Measurements from ENCODE around the gene NDFIP2.

The NDFIP2 gene

DNA sequence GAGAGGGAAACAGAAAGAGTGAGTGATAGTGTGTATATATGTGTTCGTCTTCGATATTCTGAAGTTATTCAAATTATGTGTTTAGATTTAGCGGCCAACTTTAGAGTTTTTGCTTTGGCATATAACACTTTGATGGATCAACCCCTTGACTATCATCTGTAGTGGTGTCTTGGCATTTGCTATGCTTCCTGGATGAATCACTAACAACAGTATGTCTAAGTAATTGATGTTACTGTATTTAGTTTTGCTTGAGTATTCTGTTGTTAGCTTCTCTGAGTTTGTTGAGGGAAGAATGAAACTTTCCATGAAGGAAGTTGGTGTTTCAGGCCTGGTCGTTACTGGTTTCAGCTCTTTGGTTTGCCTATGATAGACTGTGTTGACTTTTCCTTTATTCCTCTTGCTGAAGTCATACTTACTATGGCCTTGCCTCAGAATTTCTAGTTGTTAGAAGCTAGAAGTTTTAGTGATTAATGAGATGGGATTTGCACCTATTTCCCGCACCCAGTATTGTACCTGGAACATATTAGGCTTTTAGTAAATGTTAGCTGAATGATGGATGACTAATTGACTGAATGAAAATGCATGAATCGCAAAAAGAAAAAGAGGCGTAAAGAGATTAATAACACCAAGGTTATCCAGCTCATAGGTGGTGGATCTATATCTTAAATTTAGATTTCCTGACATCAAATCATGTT lies 20.7 kb downstream of the NDFIP2 start:
- CTCF ChIA-PET = interaction anchor here (0.8 to 1.2 kb wide), 3 partner anchors 10 to 841 kb away, joined by 3 read pairs; no protein-coding TSS in a partner anchor
- TF ChIP-seq ZNF384 (IDR thresholded peaks at IDR 0.05) (no peak), FOXA1 (IDR thresholded peaks at IDR 0.05) (no peak), NFRKB (IDR thresholded peaks at IDR 0.05) (no peak), TARDBP (IDR thresholded peaks at IDR 0.05) (no peak), L3MBTL2 (conservative IDR thresholded peaks at IDR 0.05) (no peak), FOXK2 (IDR thresholded peaks at IDR 0.05) (no peak), ELF4 (IDR thresholded peaks at IDR 0.05) (no peak), CTBP1 (IDR thresholded peaks at IDR 0.05; ENCODE audit: borderline replicate concordance) (no peak), HDGF (IDR thresholded peaks at IDR 0.05; ENCODE audit: borderline replicate concordance) (no peak), SUZ12 (IDR thresholded peaks at IDR 0.05) (no peak), SP1 (IDR thresholded peaks at IDR 0.05) (no peak), ARNT (IDR thresholded peaks at IDR 0.05) (no peak), FOXM1 (IDR thresholded peaks at IDR 0.05; ENCODE audit: borderline replicate concordance) (no peak), LEF1 (IDR thresholded peaks at IDR 0.05; ENCODE audit: borderline replicate concordance) (no peak), BHLHE40 (IDR thresholded peaks at IDR 0.05; ENCODE audit: borderline replicate concordance) (no peak)
- TF ChIP-seq, protein P1, sequence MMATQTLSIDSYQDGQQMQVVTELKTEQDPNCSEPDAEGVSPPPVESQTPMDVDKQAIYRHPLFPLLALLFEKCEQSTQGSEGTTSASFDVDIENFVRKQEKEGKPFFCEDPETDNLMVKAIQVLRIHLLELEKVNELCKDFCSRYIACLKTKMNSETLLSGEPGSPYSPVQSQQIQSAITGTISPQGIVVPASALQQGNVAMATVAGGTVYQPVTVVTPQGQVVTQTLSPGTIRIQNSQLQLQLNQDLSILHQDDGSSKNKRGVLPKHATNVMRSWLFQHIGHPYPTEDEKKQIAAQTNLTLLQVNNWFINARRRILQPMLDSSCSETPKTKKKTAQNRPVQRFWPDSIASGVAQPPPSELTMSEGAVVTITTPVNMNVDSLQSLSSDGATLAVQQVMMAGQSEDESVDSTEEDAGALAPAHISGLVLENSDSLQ (IDR thresholded peaks at IDR 0.05) = no peak
- no peak for DNase-seq (ENCODE audit: extremely low spot score)
- POLR2A ChIA-PET = interaction anchor here (4.3 kb wide), 1 partner anchor 21 kb away, joined by 14 read pairs; the partner anchor contains the start of gene NDFIP2

DNA sequence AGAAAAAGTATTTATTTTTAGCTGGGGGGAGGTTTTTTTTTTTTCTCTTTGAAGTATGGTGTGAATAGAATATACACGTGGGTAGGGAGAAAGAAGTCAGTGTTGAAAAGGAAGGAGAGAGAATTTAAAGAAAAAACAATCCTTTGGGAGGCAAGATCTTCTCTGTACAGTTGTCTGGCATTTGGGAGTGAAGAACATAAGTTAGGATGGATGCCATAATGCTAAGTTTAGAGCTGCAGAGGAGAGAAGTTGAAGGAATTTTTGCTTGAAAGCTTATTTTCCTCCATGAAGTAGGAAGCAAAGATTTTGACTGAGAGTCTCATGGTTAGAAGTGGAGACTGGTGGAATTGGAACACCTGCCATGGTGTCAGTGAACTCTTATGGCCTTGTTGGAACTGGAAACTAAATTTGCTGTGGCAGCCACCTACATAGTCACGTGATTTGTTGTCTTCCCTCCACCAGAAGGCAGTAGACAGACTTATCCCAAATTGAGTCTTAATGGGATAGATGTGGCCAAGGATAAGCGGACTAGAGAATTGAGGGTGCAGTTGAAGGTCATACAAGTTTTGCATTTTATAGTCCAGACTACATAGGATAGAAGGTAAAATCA lies 22.0 kb downstream of the NDFIP2 start:
- CTCF ChIA-PET = interaction anchor here (0.7 kb wide), 1 partner anchor 1364 kb away, joined by 4 read pairs; no protein-coding TSS in a partner anchor

DNA sequence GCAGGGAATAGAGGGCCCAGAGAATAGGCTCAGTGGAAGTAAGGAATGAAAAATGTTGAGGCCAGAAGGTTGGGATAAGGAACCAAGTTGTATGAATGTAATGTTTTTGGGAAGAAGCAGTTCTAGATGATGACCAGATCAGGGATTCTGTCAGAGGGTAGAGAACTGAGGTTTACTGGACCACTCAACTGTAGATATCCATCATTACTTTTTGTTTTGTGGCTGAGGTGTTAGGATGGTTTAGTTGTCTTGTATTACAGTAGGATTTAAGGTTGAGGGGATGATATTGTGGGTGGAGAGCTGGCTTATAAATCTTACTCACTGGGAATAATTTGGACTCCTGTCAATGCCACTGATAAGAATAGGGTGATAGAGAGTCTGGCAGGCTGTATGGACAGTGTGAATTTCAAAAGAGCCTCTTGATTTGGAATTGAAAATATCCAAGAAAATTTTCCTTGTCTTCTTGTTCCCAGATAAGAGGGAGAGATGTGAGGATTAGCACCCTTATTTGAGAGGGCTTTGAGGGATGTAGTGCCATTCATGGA lies 22.6 kb downstream of the NDFIP2 start:
- TF ChIP-seq LEF1 (IDR thresholded peaks at IDR 0.05; ENCODE audit: borderline replicate concordance) (no peak), ARNT (IDR thresholded peaks at IDR 0.05) (no peak), NFRKB (IDR thresholded peaks at IDR 0.05) (no peak), ELF4 (IDR thresholded peaks at IDR 0.05) (no peak), FOXM1 (IDR thresholded peaks at IDR 0.05; ENCODE audit: borderline replicate concordance) (no peak), FOXA1 (IDR thresholded peaks at IDR 0.05) (no peak), CTBP1 (IDR thresholded peaks at IDR 0.05; ENCODE audit: borderline replicate concordance) (no peak), FOXK2 (IDR thresholded peaks at IDR 0.05) (no peak), HDGF (IDR thresholded peaks at IDR 0.05; ENCODE audit: borderline replicate concordance) (no peak), L3MBTL2 (conservative IDR thresholded peaks at IDR 0.05) (no peak), ZNF384 (IDR thresholded peaks at IDR 0.05) (no peak), SP1 (IDR thresholded peaks at IDR 0.05) (no peak), TARDBP (IDR thresholded peaks at IDR 0.05) (no peak), BHLHE40 (IDR thresholded peaks at IDR 0.05; ENCODE audit: borderline replicate concordance) (no peak), SUZ12 (IDR thresholded peaks at IDR 0.05) (no peak)
- TF ChIP-seq, protein P1 (IDR thresholded peaks at IDR 0.05) = no peak
- DNase-seq (ENCODE audit: extremely low spot score) = no peak
- CTCF ChIA-PET = no interaction called here
- POLR2A ChIA-PET = interaction anchor here (4.3 kb wide), 1 partner anchor 22 kb away, joined by 14 read pairs; the partner anchor contains the start of gene NDFIP2

More for the DNA sequence above, 22.0 kb downstream of the NDFIP2 start:
- DNase-seq (ENCODE audit: extremely low spot score) = no peak
- no peak for TF ChIP-seq ELF4 (IDR thresholded peaks at IDR 0.05)
- TF ChIP-seq L3MBTL2 (conservative IDR thresholded peaks at IDR 0.05) = no peak
- TF ChIP-seq BHLHE40 (IDR thresholded peaks at IDR 0.05; ENCODE audit: borderline replicate concordance) = no peak
- no peak for TF ChIP-seq FOXA1 (IDR thresholded peaks at IDR 0.05)
- no peak for TF ChIP-seq CTBP1 (IDR thresholded peaks at IDR 0.05; ENCODE audit: borderline replicate concordance)
- TF ChIP-seq SP1 (IDR thresholded peaks at IDR 0.05) = no peak
- TF ChIP-seq FOXM1 (IDR thresholded peaks at IDR 0.05; ENCODE audit: borderline replicate concordance) = no peak
- no peak for TF ChIP-seq FOXK2 (IDR thresholded peaks at IDR 0.05)
- no peak for TF ChIP-seq ARNT (IDR thresholded peaks at IDR 0.05)
- TF ChIP-seq LEF1 (IDR thresholded peaks at IDR 0.05; ENCODE audit: borderline replicate concordance) = no peak
- no peak for TF ChIP-seq NFRKB (IDR thresholded peaks at IDR 0.05)
- TF ChIP-seq, protein P1 (IDR thresholded peaks at IDR 0.05) = no peak
- TF ChIP-seq HDGF (IDR thresholded peaks at IDR 0.05; ENCODE audit: borderline replicate concordance) = no peak
- TF ChIP-seq TARDBP (IDR thresholded peaks at IDR 0.05) = no peak
- POLR2A ChIA-PET = interaction anchor here (4.3 kb wide), 1 partner anchor 22 kb away, joined by 14 read pairs; the partner anchor contains the start of gene NDFIP2

DNA sequence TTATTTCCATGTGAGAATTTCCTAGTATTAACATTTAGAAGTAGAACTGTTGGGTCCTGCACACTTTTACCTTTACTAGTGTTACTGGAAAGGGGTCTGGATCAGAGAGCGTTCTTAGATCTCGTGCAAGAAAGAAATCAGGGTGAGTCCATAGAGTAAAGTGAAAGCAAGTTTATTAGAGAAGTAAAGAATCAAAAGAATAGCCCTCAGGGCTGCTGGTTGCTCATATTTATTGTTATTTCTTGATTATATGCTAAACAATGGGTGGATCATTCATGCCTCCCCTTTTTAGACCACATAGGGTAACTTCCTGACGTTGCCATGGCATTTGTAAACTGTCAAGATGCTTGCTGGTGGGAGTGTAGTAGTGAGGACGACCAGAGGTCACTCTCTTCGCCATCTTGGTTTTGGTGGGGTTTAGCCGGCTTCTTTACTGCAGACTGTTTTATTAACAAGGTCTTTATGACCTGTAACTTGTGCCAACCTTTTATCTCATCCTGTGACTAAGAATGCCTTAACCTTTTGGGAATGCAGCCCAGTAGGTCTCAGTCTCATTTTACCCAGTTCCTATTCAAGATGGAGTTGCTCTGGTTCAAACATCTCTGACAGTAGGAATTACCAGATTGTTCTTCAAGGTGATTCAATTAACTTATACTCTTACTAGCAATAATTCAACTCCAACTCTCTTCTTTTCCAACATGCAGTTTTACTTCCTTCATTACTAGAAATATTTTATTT lies 27.4 kb downstream of the NDFIP2 start:
- CTCF ChIA-PET = no interaction called here
- DNase-seq (ENCODE audit: extremely low spot score) = no peak
- POLR2A ChIA-PET = no interaction called here
- no peak for TF ChIP-seq HDGF (IDR thresholded peaks at IDR 0.05; ENCODE audit: borderline replicate concordance)
- no peak for TF ChIP-seq L3MBTL2 (conservative IDR thresholded peaks at IDR 0.05)
- TF ChIP-seq SUZ12 (IDR thresholded peaks at IDR 0.05) = no peak
- no peak for TF ChIP-seq TARDBP (IDR thresholded peaks at IDR 0.05)
- no peak for TF ChIP-seq CTBP1 (IDR thresholded peaks at IDR 0.05; ENCODE audit: borderline replicate concordance)
- no peak for TF ChIP-seq FOXA1 (IDR thresholded peaks at IDR 0.05)
- TF ChIP-seq ZNF384 (IDR thresholded peaks at IDR 0.05) = no peak
- TF ChIP-seq FOXK2 (IDR thresholded peaks at IDR 0.05) = no peak
- TF ChIP-seq, protein P1 (IDR thresholded peaks at IDR 0.05) = no peak
- TF ChIP-seq FOXM1 (IDR thresholded peaks at IDR 0.05; ENCODE audit: borderline replicate concordance) = no peak

Measured in HEK293T (cell line).